ENCODE data around the gene AQP1.

The AQP1 gene

GRCh38 chr7:30909431-30909830 is 2.2 kb upstream of the AQP1 start:
- H3K79me2 ChIP-seq, result no peaks in the 10 kb centered on the region
- no peak overlapping the region for H3K4me2 ChIP-seq (ENCODE audit: low read length)
- H3K27ac ChIP-seq, result no peak overlapping the region
- no peak for TF ChIP-seq CTCF (IDR thresholded peaks at IDR 0.05)
- no peak overlapping the region for H3K4me3 ChIP-seq (ENCODE audit: low read depth, low read length)
- no peaks in the 10 kb centered on the region for H3K27me3 ChIP-seq (ENCODE audit: control insufficient read depth, insufficient read depth, low read length)
- no peaks in the 10 kb centered on the region for H3K36me3 ChIP-seq (ENCODE audit: control insufficient read depth, insufficient read depth, low read length)
- H3K4me1 ChIP-seq, result peaks cover 5% of the 10 kb centered on the region
- H2AFZ ChIP-seq, result no peak overlapping the region
- H3K9ac ChIP-seq, result no peak overlapping the region
- H3K9me3 ChIP-seq (ENCODE audit: control insufficient read depth, low read length), result no peaks in the 10 kb centered on the region

GRCh38 chr7:30910411-30911073 is 1.1 kb upstream of the AQP1 start:
- Histone ChIP-seq H3K9me3 (ENCODE audit: control insufficient read depth, low read length) (no peaks in the 10 kb centered on the region), H3K4me2 (ENCODE audit: low read length) (no peak overlapping the region), H3K4me3 (ENCODE audit: low read depth, low read length) (no peak overlapping the region), H2AFZ (no peak overlapping the region), H3K36me3 (ENCODE audit: control insufficient read depth, insufficient read depth, low read length) (no peaks in the 10 kb centered on the region), H3K4me1 (peaks cover 5% of the 10 kb centered on the region), H3K9ac (no peak overlapping the region), H3K79me2 (no peaks in the 10 kb centered on the region), H3K27me3 (ENCODE audit: control insufficient read depth, insufficient read depth, low read length) (no peaks in the 10 kb centered on the region), H3K27ac (no peak overlapping the region)
- no peak for TF ChIP-seq CTCF (IDR thresholded peaks at IDR 0.05)

- Histone ChIP-seq H3K9ac (no peak overlapping the region), H3K4me1 (peaks cover 5% of the 10 kb centered on the region), H3K27ac (no peak overlapping the region)
These were observed 520 bp upstream of the AQP1 start for GRCh38 chr7:30911133-30911532.

GRCh38 chr7:30912021-30912730 is 523 bp downstream of the AQP1 start:
- Histone ChIP-seq H3K9ac (no peak overlapping the region), H3K9me3 (ENCODE audit: control insufficient read depth, low read length) (no peaks in the 10 kb centered on the region), H3K4me1 (peaks cover 5% of the 10 kb centered on the region), H3K4me2 (ENCODE audit: low read length) (no peak overlapping the region), H3K79me2 (no peaks in the 10 kb centered on the region), H3K36me3 (ENCODE audit: control insufficient read depth, insufficient read depth, low read length) (no peaks in the 10 kb centered on the region), H3K27ac (peak overlapping the region; percentile 27), H2AFZ (no peak overlapping the region), H3K4me3 (ENCODE audit: low read depth, low read length) (peak overlapping the region; percentile 42), H3K27me3 (ENCODE audit: control insufficient read depth, insufficient read depth, low read length) (no peaks in the 10 kb centered on the region)
- TF ChIP-seq CTCF (IDR thresholded peaks at IDR 0.05), result no peak

More at GRCh38 chr7:30911133-30911532, 520 bp upstream of the AQP1 start:
- Histone ChIP-seq H3K4me2 (ENCODE audit: low read length) (no peak overlapping the region), H3K4me3 (ENCODE audit: low read depth, low read length) (no peak overlapping the region), H3K27me3 (ENCODE audit: control insufficient read depth, insufficient read depth, low read length) (no peaks in the 10 kb centered on the region), H3K79me2 (no peaks in the 10 kb centered on the region), H3K9me3 (ENCODE audit: control insufficient read depth, low read length) (no peaks in the 10 kb centered on the region), H2AFZ (no peak overlapping the region), H3K36me3 (ENCODE audit: control insufficient read depth, insufficient read depth, low read length) (no peaks in the 10 kb centered on the region)
- no peak for TF ChIP-seq CTCF (IDR thresholded peaks at IDR 0.05)

GRCh38 chr7:30912731-30912985 is 1.0 kb downstream of the AQP1 start:
- no peaks in the 10 kb centered on the region for H3K79me2 ChIP-seq
- peaks cover 5% of the 10 kb centered on the region for H3K4me1 ChIP-seq
- H3K4me3 ChIP-seq (ENCODE audit: low read depth, low read length), result peak overlapping the region; percentile 42
- H3K27ac ChIP-seq, result no peak overlapping the region
- no peak overlapping the region for H3K9ac ChIP-seq
- H2AFZ ChIP-seq, result no peak overlapping the region
- H3K27me3 ChIP-seq (ENCODE audit: control insufficient read depth, insufficient read depth, low read length), result no peaks in the 10 kb centered on the region
- H3K36me3 ChIP-seq (ENCODE audit: control insufficient read depth, insufficient read depth, low read length), result no peaks in the 10 kb centered on the region
- no peaks in the 10 kb centered on the region for H3K9me3 ChIP-seq (ENCODE audit: control insufficient read depth, low read length)
- no peak for TF ChIP-seq CTCF (IDR thresholded peaks at IDR 0.05)
- H3K4me2 ChIP-seq (ENCODE audit: low read length), result no peak overlapping the region
